ENCODE results near the gene CSF2RB. TPM values are rescaled to one million over a fixed set of nuclear protein-coding genes. Genes with fewer than 3 reads are reported as not detected.

The CSF2RB gene
- total RNA-seq, 1 donor from 2014 or later = 0.05 TPM

DNA sequence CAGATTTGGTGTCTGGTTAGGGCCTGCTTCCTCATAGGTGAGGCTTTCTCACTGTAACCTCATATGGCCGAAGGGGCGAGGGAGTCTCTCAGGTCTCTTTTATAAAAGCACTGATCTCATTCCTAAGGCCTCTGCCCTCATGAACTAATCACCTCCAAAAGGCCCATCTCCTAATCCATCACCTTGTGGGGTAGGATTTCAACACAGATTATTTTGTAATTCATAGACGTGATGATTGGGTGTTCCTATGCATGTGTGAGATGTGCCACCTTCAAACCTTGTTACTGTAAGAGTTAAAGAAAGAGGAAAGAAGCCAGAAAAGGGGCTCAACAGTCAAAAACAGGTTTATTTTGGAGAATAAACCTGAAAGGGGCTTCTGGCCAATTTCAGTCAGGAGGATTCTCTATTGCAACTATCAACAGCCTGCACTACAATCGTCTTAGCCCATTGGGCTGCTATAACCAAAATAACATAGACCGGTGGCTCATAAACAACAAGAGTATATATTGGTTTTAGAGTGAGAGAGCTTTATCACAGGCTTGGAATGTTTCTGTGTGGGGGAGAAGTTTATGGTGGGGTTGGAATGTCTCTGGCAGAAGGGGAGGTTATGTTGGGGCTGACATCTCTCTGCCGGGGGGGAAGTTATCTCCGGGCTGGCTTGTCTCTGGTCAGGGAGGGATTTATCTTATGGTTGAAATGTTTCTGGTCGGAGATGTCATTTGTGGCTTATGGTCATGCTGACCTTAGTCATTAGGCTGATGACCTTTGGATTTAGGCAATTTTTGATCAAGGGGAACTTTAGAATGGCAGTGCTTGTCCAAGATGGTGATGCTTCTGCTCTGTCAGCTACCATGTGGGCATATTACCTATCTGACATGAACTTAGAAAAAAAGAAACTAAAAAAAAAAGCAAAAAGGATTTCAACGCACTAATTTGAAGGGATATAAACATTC, 35.1 kb downstream of the CSF2RB start:
- H3K27ac Mint-ChIP-seq (ENCODE audit: unreplicated experiment) = no peak overlapping the region
- peaks cover 29% of the 10 kb centered on the region for H3K27me3 Mint-ChIP-seq (ENCODE audit: low read depth)
- no peak for DNase-seq (ENCODE audit: low spot score)
- TF ChIP-seq, protein P1, sequence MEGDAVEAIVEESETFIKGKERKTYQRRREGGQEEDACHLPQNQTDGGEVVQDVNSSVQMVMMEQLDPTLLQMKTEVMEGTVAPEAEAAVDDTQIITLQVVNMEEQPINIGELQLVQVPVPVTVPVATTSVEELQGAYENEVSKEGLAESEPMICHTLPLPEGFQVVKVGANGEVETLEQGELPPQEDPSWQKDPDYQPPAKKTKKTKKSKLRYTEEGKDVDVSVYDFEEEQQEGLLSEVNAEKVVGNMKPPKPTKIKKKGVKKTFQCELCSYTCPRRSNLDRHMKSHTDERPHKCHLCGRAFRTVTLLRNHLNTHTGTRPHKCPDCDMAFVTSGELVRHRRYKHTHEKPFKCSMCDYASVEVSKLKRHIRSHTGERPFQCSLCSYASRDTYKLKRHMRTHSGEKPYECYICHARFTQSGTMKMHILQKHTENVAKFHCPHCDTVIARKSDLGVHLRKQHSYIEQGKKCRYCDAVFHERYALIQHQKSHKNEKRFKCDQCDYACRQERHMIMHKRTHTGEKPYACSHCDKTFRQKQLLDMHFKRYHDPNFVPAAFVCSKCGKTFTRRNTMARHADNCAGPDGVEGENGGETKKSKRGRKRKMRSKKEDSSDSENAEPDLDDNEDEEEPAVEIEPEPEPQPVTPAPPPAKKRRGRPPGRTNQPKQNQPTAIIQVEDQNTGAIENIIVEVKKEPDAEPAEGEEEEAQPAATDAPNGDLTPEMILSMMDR (IDR thresholded peaks at IDR 0.05) = no peak
- H3K36me3 Mint-ChIP-seq (ENCODE audit: low read depth) = peaks cover 1% of the 10 kb centered on the region
- H3K9me3 Mint-ChIP-seq (ENCODE audit: low read depth) = no peaks in the 10 kb centered on the region
- H3K4me1 Mint-ChIP-seq (ENCODE audit: low read depth) = peaks cover 19% of the 10 kb centered on the region
- no peak overlapping the region for H3K4me3 Mint-ChIP-seq (ENCODE audit: unreplicated experiment)

DNA sequence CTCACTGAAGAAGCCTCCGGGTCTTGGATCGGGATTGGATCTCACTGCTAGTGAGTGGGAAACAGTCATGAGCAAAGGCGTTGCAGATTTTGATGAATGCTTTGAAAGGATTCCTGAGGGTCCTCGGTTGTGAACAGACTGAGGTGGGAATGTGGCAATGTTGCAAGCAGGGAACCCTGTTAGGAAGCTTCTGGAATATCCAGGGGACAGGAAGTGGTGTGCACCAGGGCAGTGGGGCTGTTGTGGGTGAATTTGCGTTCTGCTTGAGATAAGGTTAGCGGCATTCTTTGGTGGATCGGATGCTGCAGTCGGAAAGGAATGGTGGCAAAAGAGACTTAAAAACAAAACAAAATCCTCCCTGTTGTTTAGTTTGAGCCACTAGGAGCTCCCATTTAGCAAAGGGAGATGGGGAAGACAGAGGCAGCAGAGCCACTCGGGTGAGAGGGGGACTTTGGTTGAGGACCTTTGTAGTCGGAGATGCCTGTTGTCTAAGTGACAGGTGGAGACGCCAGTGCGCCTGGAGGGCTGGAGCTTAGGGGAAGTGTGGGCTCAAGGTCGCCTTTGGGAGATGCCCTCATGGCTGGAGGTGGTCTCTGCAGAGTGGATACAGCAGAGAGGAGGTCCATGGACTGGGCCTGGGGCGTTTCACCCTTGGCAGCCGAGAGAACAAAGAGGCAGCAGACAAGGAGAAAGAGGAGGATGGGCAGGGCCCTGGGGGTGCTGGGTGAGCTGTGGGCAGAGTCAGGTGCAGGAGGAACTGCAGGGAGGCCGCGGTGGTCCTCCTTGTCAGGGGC, 37.6 kb downstream of the CSF2RB start:
- TF ChIP-seq, protein P1 (IDR thresholded peaks at IDR 0.05) = no peak
- Mint-ChIP-seq H3K36me3 (ENCODE audit: low read depth) (peaks cover 1% of the 10 kb centered on the region), H3K4me1 (ENCODE audit: low read depth) (peaks cover 15% of the 10 kb centered on the region), H3K27me3 (ENCODE audit: low read depth) (peaks cover 26% of the 10 kb centered on the region), H3K27ac (ENCODE audit: unreplicated experiment) (no peak overlapping the region), H3K4me3 (ENCODE audit: unreplicated experiment) (no peak overlapping the region), H3K9me3 (ENCODE audit: low read depth) (no peaks in the 10 kb centered on the region)
- no peak for DNase-seq (ENCODE audit: low spot score)

DNA sequence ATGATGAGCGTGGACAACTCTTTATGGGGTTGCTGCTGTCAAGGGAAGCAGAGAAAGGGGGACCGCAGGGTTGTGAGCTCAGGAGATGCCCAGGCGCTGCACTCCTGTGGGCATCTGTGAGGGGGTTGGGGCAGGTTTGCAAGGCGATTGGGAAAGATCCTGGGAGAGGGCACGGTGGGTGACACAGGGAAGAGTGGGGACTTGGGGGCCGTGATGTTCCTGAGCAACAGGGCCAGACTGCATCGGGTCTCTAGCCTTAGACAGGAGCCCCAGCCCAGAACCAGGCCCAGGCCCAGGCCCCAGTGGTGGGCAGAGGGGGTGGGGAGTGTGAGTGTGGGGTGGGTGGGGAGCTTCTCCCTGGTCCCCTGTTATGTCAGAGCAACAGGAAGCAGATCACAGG, 38.3 kb downstream of the CSF2RB start:
- H3K27ac Mint-ChIP-seq (ENCODE audit: unreplicated experiment) = no peak overlapping the region
- no peak overlapping the region for H3K4me3 Mint-ChIP-seq (ENCODE audit: unreplicated experiment)
- H3K4me1 Mint-ChIP-seq (ENCODE audit: low read depth) = peaks cover 8% of the 10 kb centered on the region
- peaks cover 3% of the 10 kb centered on the region for H3K9me3 Mint-ChIP-seq (ENCODE audit: low read depth)
- peaks cover 1% of the 10 kb centered on the region for H3K36me3 Mint-ChIP-seq (ENCODE audit: low read depth)
- no peak for DNase-seq (ENCODE audit: low spot score)
- H3K27me3 Mint-ChIP-seq (ENCODE audit: low read depth) = peaks cover 26% of the 10 kb centered on the region
- TF ChIP-seq, protein P1 (IDR thresholded peaks at IDR 0.05) = no peak

DNA sequence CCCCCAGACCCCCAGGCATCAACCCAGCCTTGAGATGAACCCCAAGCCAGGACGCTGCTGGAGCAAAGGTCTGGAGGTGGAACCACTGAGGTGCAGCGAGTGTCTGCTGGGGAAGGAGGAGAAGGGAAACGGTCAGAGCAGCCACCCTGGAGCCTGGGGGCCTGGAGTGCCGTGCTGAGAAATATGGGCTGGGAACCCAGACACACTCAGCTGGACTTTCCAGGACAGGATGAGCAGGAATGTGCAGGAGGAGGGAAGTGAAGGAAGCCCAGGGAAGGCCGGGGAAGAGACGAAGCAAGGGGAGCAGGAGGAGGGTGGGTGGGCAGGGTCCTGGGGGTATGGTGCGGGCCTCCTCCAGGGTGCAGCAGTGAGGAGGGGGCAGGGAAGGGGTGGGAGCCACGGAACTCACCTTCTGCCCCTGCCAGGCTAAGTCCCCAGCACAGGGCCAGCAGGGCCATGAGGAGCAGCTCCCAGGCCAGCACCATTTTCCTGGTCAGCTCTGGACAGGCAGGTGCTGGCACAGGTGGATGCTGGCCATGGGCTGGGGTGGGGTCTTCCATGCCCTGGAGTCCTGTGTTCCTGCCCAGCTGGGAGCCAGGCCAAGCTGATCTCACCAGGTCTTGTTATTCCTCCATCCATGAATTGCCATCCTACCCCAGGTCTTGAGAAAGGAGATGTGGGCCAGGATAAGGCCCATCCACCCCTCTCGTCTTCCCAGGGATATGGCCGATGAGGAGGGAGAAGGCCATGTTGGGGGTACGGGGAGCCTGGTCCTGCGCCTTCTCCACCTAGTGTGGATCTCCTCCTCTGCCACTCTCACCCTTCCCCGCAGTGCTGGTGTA, 40.0 kb downstream of the CSF2RB start:
- Mint-ChIP-seq H3K27me3 (ENCODE audit: low read depth) (peaks cover 26% of the 10 kb centered on the region), H3K36me3 (ENCODE audit: low read depth) (peaks cover 1% of the 10 kb centered on the region), H3K4me1 (ENCODE audit: low read depth) (peaks cover 5% of the 10 kb centered on the region), H3K9me3 (ENCODE audit: low read depth) (peaks cover 5% of the 10 kb centered on the region), H3K27ac (ENCODE audit: unreplicated experiment) (no peak overlapping the region), H3K4me3 (ENCODE audit: unreplicated experiment) (no peak overlapping the region)
- no peak for DNase-seq (ENCODE audit: low spot score)
- TF ChIP-seq, protein P1 (IDR thresholded peaks at IDR 0.05) = no peak

Data from chondrocyte (in vitro differentiated cells).